ENCODE data around the gene MRPL36. TPM values are rescaled to one million over a fixed set of nuclear protein-coding genes. Genes with fewer than 3 reads are reported as not detected.

The MRPL36 gene
- total and polyA plus RNA-seq, 5 donors from 2014 or later: 15.8 to 127 (median 109) TPM

GRCh38 chr5:1815071-1815786 is 15.6 kb upstream of the MRPL36 start:
- Histone ChIP-seq H3K27me3 (ENCODE audit: control insufficient read depth, insufficient read depth, low read length) (no peaks in the 10 kb centered on the region), H3K27ac (ENCODE audit: insufficient read depth, low read length, poor library complexity, severe bottlenecking) (no peak overlapping the region), H3K4me1 (ENCODE audit: control insufficient read depth, insufficient read depth, low read length, poor library complexity, severe bottlenecking) (no peaks in the 10 kb centered on the region), H3K9me3 (ENCODE audit: control insufficient read depth in 2 of 2, low read length in 2 of 2) (no peaks in the 10 kb centered on the region), H3K36me3 (ENCODE audit: control insufficient read depth, insufficient read depth, low read length) (peaks cover 90% of the 10 kb centered on the region), H3K4me3 (ENCODE audit: low read depth, low read length) (no peak overlapping the region)
- H3K4me1 Mint-ChIP-seq: peaks cover 3 to 13% (median 11%) of the 10 kb centered on the region in 4 donors
- H3K4me3 Mint-ChIP-seq: no peak overlapping the region
- H3K36me3 Mint-ChIP-seq: peaks cover 81% of the 10 kb centered on the region
- H3K27ac Mint-ChIP-seq: no peak overlapping the region
- DNase-seq: no peak
- ATAC-seq (ENCODE audit: low read depth in 2 of 2): no peak
- H3K9me3 Mint-ChIP-seq: no peaks in the 10 kb centered on the region
- H3K27me3 Mint-ChIP-seq: no peaks in the 10 kb centered on the region

GRCh38 chr5:1814183-1815020 is 14.8 kb upstream of the MRPL36 start:
- Histone ChIP-seq H3K9me3 (ENCODE audit: control insufficient read depth in 2 of 2, low read length in 2 of 2) (no peaks in the 10 kb centered on the region), H3K4me1 (ENCODE audit: control insufficient read depth, insufficient read depth, low read length, poor library complexity, severe bottlenecking) (no peaks in the 10 kb centered on the region), H3K27me3 (ENCODE audit: control insufficient read depth, insufficient read depth, low read length) (no peaks in the 10 kb centered on the region), H3K27ac (ENCODE audit: insufficient read depth, low read length, poor library complexity, severe bottlenecking) (no peak overlapping the region), H3K4me3 (ENCODE audit: low read depth, low read length) (no peak overlapping the region), H3K36me3 (ENCODE audit: control insufficient read depth, insufficient read depth, low read length) (peaks cover 89% of the 10 kb centered on the region)
- Mint-ChIP-seq H3K4me3 (peak overlapping the region in 1 of 4 donors; percentile 29), H3K9me3 (no peaks in the 10 kb centered on the region), H3K27me3 (no peaks in the 10 kb centered on the region), H3K27ac (no peak overlapping the region), H3K4me1 (peaks cover 3 to 13% (median 11%) of the 10 kb centered on the region in 4 donors), H3K36me3 (peaks cover 73% of the 10 kb centered on the region)
- no peak for DNase-seq
- ATAC-seq (ENCODE audit: low read depth in 2 of 2): no peak

- Histone ChIP-seq H3K9me3 (ENCODE audit: control insufficient read depth in 2 of 2, low read length in 2 of 2) (no peaks in the 10 kb centered on the region), H3K4me3 (ENCODE audit: low read depth, low read length) (no peak overlapping the region), H3K27ac (ENCODE audit: insufficient read depth, low read length, poor library complexity, severe bottlenecking) (no peak overlapping the region), H3K36me3 (ENCODE audit: control insufficient read depth, insufficient read depth, low read length) (peaks cover 94% of the 10 kb centered on the region), H3K27me3 (ENCODE audit: control insufficient read depth, insufficient read depth, low read length) (no peaks in the 10 kb centered on the region), H3K4me1 (ENCODE audit: control insufficient read depth, insufficient read depth, low read length, poor library complexity, severe bottlenecking) (no peaks in the 10 kb centered on the region)
- DNase-seq (no peak), ATAC-seq (ENCODE audit: low read depth in 2 of 2) (no peak)
- Mint-ChIP-seq H3K4me3 (no peak overlapping the region), H3K27ac (no peak overlapping the region), H3K36me3 (peaks cover 63% of the 10 kb centered on the region), H3K9me3 (no peaks in the 10 kb centered on the region), H3K4me1 (peaks cover 11 to 29% (median 21%) of the 10 kb centered on the region in 4 donors), H3K27me3 (no peaks in the 10 kb centered on the region)
Observed at GRCh38 chr5:1810581-1811101, 11.0 kb upstream of the MRPL36 start.

GRCh38 chr5:1809416-1810035 is 9.9 kb upstream of the MRPL36 start:
- no peaks in the 10 kb centered on the region for H3K27me3 Mint-ChIP-seq
- peaks cover 94% of the 10 kb centered on the region for H3K36me3 ChIP-seq (ENCODE audit: control insufficient read depth, insufficient read depth, low read length)
- H3K9me3 Mint-ChIP-seq: no peaks in the 10 kb centered on the region
- H3K27me3 ChIP-seq (ENCODE audit: control insufficient read depth, insufficient read depth, low read length): no peaks in the 10 kb centered on the region
- H3K4me3 Mint-ChIP-seq: no peak overlapping the region
- H3K4me1 Mint-ChIP-seq: peaks cover 13 to 33% (median 24%) of the 10 kb centered on the region in 4 donors
- no peak overlapping the region for H3K27ac ChIP-seq (ENCODE audit: insufficient read depth, low read length, poor library complexity, severe bottlenecking)
- peak overlapping the region in 1 of 3 donors; percentile 13 for H3K27ac Mint-ChIP-seq
- no peaks in the 10 kb centered on the region for H3K4me1 ChIP-seq (ENCODE audit: control insufficient read depth, insufficient read depth, low read length, poor library complexity, severe bottlenecking)
- H3K36me3 Mint-ChIP-seq: peaks cover 60% of the 10 kb centered on the region
- DNase-seq (no peak), ATAC-seq (ENCODE audit: low read depth in 2 of 2) (no peak)
- H3K9me3 ChIP-seq (ENCODE audit: control insufficient read depth in 2 of 2, low read length in 2 of 2): no peaks in the 10 kb centered on the region
- no peak overlapping the region for H3K4me3 ChIP-seq (ENCODE audit: low read depth, low read length)

GRCh38 chr5:1808439-1808838 is 8.8 kb upstream of the MRPL36 start:
- H3K4me3 ChIP-seq (ENCODE audit: low read depth, low read length): no peak overlapping the region
- no peaks in the 10 kb centered on the region for H3K27me3 Mint-ChIP-seq
- ATAC-seq (ENCODE audit: low read depth in 2 of 2) (no peak), DNase-seq (no peak)
- no peaks in the 10 kb centered on the region for H3K9me3 Mint-ChIP-seq
- H3K27ac Mint-ChIP-seq: no peak overlapping the region
- peaks cover 18 to 43% (median 29%) of the 10 kb centered on the region in 4 donors for H3K4me1 Mint-ChIP-seq
- peaks cover 94% of the 10 kb centered on the region for H3K36me3 ChIP-seq (ENCODE audit: control insufficient read depth, insufficient read depth, low read length)
- peaks cover 60% of the 10 kb centered on the region for H3K36me3 Mint-ChIP-seq
- H3K4me1 ChIP-seq (ENCODE audit: control insufficient read depth, insufficient read depth, low read length, poor library complexity, severe bottlenecking): no peaks in the 10 kb centered on the region
- H3K27me3 ChIP-seq (ENCODE audit: control insufficient read depth, insufficient read depth, low read length): no peaks in the 10 kb centered on the region
- H3K27ac ChIP-seq (ENCODE audit: insufficient read depth, low read length, poor library complexity, severe bottlenecking): no peak overlapping the region
- no peaks in the 10 kb centered on the region for H3K9me3 ChIP-seq (ENCODE audit: control insufficient read depth in 2 of 2, low read length in 2 of 2)
- peak overlapping the region in 1 of 4 donors; percentile 73 for H3K4me3 Mint-ChIP-seq

GRCh38 chr5:1807451-1808185 is 8.0 kb upstream of the MRPL36 start:
- ATAC-seq (ENCODE audit: low read depth in 2 of 2) (no peak), DNase-seq (no peak)
- no peak overlapping the region for H3K4me3 ChIP-seq (ENCODE audit: low read depth, low read length)
- H3K27ac ChIP-seq (ENCODE audit: insufficient read depth, low read length, poor library complexity, severe bottlenecking): no peak overlapping the region
- H3K27me3 ChIP-seq (ENCODE audit: control insufficient read depth, insufficient read depth, low read length): no peaks in the 10 kb centered on the region
- peak overlapping the region in 1 of 4 donors; percentile 73 for H3K4me3 Mint-ChIP-seq
- H3K27ac Mint-ChIP-seq: no peak overlapping the region
- H3K36me3 Mint-ChIP-seq: peaks cover 64% of the 10 kb centered on the region
- H3K4me1 ChIP-seq (ENCODE audit: control insufficient read depth, insufficient read depth, low read length, poor library complexity, severe bottlenecking): peaks cover 3% of the 10 kb centered on the region
- H3K4me1 Mint-ChIP-seq: peaks cover 18 to 51% (median 35%) of the 10 kb centered on the region in 4 donors
- peaks cover 0 to 1% (median 0%) of the 10 kb centered on the region in 7 donors for H3K9me3 Mint-ChIP-seq
- H3K9me3 ChIP-seq (ENCODE audit: control insufficient read depth in 2 of 2, low read length in 2 of 2): no peaks in the 10 kb centered on the region
- H3K27me3 Mint-ChIP-seq: no peaks in the 10 kb centered on the region
- H3K36me3 ChIP-seq (ENCODE audit: control insufficient read depth, insufficient read depth, low read length): peaks cover 92% of the 10 kb centered on the region

GRCh38 chr5:1806974-1807373 is 7.3 kb upstream of the MRPL36 start:
- peaks cover 9% of the 10 kb centered on the region for H3K4me1 ChIP-seq (ENCODE audit: control insufficient read depth, insufficient read depth, low read length, poor library complexity, severe bottlenecking)
- Mint-ChIP-seq H3K27ac (no peak overlapping the region), H3K9me3 (peaks cover 0 to 1% (median 0%) of the 10 kb centered on the region in 7 donors), H3K4me1 (peaks cover 22 to 52% (median 36%) of the 10 kb centered on the region in 4 donors), H3K4me3 (peak overlapping the region in 2 of 4 donors; percentile 25 to 80), H3K27me3 (no peaks in the 10 kb centered on the region), H3K36me3 (peaks cover 58% of the 10 kb centered on the region)
- peaks cover 87% of the 10 kb centered on the region for H3K36me3 ChIP-seq (ENCODE audit: control insufficient read depth, insufficient read depth, low read length)
- ATAC-seq (ENCODE audit: low read depth in 2 of 2) (no peak), DNase-seq (no peak)
- no peaks in the 10 kb centered on the region for H3K27me3 ChIP-seq (ENCODE audit: control insufficient read depth, insufficient read depth, low read length)
- H3K4me3 ChIP-seq (ENCODE audit: low read depth, low read length): no peak overlapping the region
- H3K27ac ChIP-seq (ENCODE audit: insufficient read depth, low read length, poor library complexity, severe bottlenecking): no peak overlapping the region
- no peaks in the 10 kb centered on the region for H3K9me3 ChIP-seq (ENCODE audit: control insufficient read depth in 2 of 2, low read length in 2 of 2)
